Calu3 (cell line): ENCODE results near the gene TRIM16. TPM values are rescaled to one million over a fixed set of nuclear protein-coding genes. Genes with fewer than 3 reads are reported as not detected.

ENCODE experiments used
- BruUV-seq: library from RNA; stranded (reverse); fragments of 400-500 nt; replicated peaks from 2 replicates; lab custom pipeline; 2021; lab: Mats Ljungman, UMichigan
- CTCF ChIA-PET: fragments of 300-600 bp; sonication (Branson Sonifier 250); formaldehyde crosslinking; loops from one replicate; lab custom pipeline; 2022; ENCODE audit warnings: antibody characterized with exemption; lab: Charles Lee
- DNase-seq: peaks from one replicate; pipeline ENCODE4 v3.0.0; 2022
- H3K27ac Mint-ChIP-seq: one replicate; pipeline ENCODE4 v1.8.0; 2022; ENCODE audit warnings: mixed read lengths; ENCODE audit not compliant: unreplicated experiment
- H3K27me3 Mint-ChIP-seq: one replicate; pipeline ENCODE4 v1.8.0; 2022; ENCODE audit warnings: mixed read lengths; ENCODE audit not compliant: unreplicated experiment
- H3K36me3 Mint-ChIP-seq: one replicate; pipeline ENCODE4 v1.8.0; 2022; ENCODE audit warnings: mild to moderate bottlenecking, moderate library complexity, mixed read lengths; ENCODE audit not compliant: insufficient read depth, unreplicated experiment
- H3K4me1 Mint-ChIP-seq: one replicate; pipeline ENCODE4 v1.8.0; 2022; ENCODE audit warnings: mild to moderate bottlenecking, low read depth, mixed read lengths; ENCODE audit not compliant: unreplicated experiment
- H3K4me3 Mint-ChIP-seq: one replicate; pipeline ENCODE4 v1.8.0; 2022; ENCODE audit warnings: mild to moderate bottlenecking, low read depth, moderate library complexity, mixed read lengths; ENCODE audit not compliant: unreplicated experiment
- H3K9me3 Mint-ChIP-seq: one replicate; pipeline ENCODE4 v1.8.0; 2022; ENCODE audit warnings: low read depth, mixed read lengths; ENCODE audit not compliant: unreplicated experiment
- CTCF ChIP-seq: fragments of 200-600 bp; IDR thresholded peaks from one replicate; pipeline ENCODE4 v1.8.0; 2022; ENCODE audit warnings: antibody characterized with exemption; ENCODE audit not compliant: unreplicated experiment
- intact Hi-C: fragments of 100-400 bp; cut with micrococcal nuclease; formaldehyde crosslinking; loops from one replicate; pipeline ENCODE4 v1.10.0; 2022; ENCODE audit not compliant: unreplicated experiment
- total RNA-seq: library from RNA; stranded (reverse); gene quantifications from 2 replicates; pipeline ENCODE4 v1.2.3, GENCODE V29; 2022

Gene TRIM16
- total RNA-seq, 1 experiment from 2014 or later = 56.1 TPM

DNA sequence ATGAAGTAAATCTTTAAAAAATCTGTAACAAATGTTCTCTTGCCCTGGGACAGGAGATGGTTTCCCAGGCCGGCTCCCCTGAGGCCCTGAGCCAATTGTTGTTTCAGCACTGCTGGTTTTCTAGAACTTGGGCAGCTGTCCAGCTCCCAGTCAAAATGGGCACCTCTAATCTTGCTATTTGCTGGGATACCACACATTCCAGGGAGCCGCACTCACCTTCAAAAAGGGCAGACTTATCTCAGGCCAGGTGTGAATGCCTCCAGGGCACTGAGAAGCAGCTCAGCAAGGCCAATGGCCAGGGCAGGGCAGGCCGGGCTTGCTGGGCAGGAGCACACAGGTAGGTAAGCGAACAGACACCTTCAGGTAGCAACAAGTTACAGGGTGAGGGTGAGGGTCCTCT is 24.4 kb downstream of the TRIM16 start:
- DNase-seq = peak; percentile 71
- Mint-ChIP-seq H3K4me3 (no peak overlapping the region), H3K27me3 (no peaks in the 10 kb centered on the region), H3K36me3 (peaks cover 7% of the 10 kb centered on the region), H3K9me3 (no peaks in the 10 kb centered on the region), H3K27ac (peak overlapping the region; percentile 30), H3K4me1 (peaks cover 46% of the 10 kb centered on the region)
- CTCF ChIA-PET = no interaction called here
- intact Hi-C loops = no loop called here
- TF ChIP-seq CTCF = no peak
- no TSS peak for BruUV-seq

GRCh38 chr17:15659236-15659635 is 24.9 kb downstream of the TRIM16 start:
- Mint-ChIP-seq H3K27ac (peak overlapping the region; percentile 30), H3K36me3 (peaks cover 7% of the 10 kb centered on the region), H3K4me1 (peaks cover 51% of the 10 kb centered on the region), H3K9me3 (no peaks in the 10 kb centered on the region), H3K4me3 (no peak overlapping the region), H3K27me3 (no peaks in the 10 kb centered on the region)
- intact Hi-C loops = no loop called here
- no peak for TF ChIP-seq CTCF
- no peak for DNase-seq
- CTCF ChIA-PET = no interaction called here
- no TSS peak for BruUV-seq

DNA sequence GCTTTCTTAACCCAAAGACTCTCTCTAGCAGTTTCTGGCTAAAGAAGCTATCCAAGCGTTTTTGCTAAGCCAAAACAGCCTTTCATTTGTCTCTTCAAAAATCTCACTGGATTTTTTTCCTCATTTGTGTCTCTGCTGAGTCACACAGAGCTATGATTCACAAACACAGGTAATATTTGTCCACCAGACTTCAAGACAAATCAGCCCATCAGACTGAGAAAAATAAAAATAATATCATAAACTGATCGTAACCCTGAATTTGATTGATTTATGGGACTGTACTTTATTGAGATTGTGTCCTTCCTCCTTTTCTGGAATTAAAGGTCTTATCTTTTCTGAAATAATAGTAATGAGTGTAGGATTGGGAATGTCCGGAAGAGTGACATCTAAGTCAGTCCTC is 25.8 kb downstream of the TRIM16 start:
- intact Hi-C loops = no loop called here
- BruUV-seq = no TSS peak
- H3K36me3 Mint-ChIP-seq = peaks cover 10% of the 10 kb centered on the region
- CTCF ChIA-PET = interaction anchor here (0.5 kb wide), 1 partner anchor 682 kb away, joined by 3 read pairs; no protein-coding TSS in a partner anchor
- H3K4me1 Mint-ChIP-seq = peaks cover 60% of the 10 kb centered on the region
- H3K27ac Mint-ChIP-seq = peak overlapping the region; percentile 61
- H3K4me3 Mint-ChIP-seq = no peak overlapping the region
- H3K27me3 Mint-ChIP-seq = no peaks in the 10 kb centered on the region
- no peaks in the 10 kb centered on the region for H3K9me3 Mint-ChIP-seq
- TF ChIP-seq CTCF = no peak
- DNase-seq = no peak

DNA sequence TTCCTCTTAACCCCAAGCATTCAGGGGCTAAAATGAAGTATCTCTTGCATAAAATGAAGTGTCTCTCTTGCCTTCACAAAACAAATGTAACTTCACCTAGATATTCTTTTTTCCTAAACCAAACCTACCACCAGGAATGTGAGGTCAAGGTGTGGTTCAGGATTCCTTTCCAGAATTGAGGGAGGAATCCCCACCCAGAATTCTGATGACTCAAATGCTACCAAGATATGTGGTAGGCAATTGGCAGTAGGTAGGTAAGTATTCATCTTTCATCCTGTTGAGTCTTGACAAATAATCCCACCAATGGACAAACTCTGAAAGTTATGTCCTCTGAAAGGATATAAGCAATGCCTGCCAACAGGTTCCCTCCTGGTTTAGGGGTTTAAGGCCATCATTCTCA is 26.2 kb downstream of the TRIM16 start:
- H3K9me3 Mint-ChIP-seq = no peaks in the 10 kb centered on the region
- no peak overlapping the region for H3K4me3 Mint-ChIP-seq
- BruUV-seq = no TSS peak
- no peak for DNase-seq
- H3K4me1 Mint-ChIP-seq = peaks cover 64% of the 10 kb centered on the region
- intact Hi-C loops = no loop called here
- H3K36me3 Mint-ChIP-seq = peaks cover 13% of the 10 kb centered on the region
- CTCF ChIA-PET = interaction anchor here (0.5 kb wide), 1 partner anchor 683 kb away, joined by 3 read pairs; no protein-coding TSS in a partner anchor
- no peaks in the 10 kb centered on the region for H3K27me3 Mint-ChIP-seq
- H3K27ac Mint-ChIP-seq = peak overlapping the region; percentile 61
- no peak for TF ChIP-seq CTCF
